HG03108 (cell line): ENCODE data around the gene CACNA1D.

Experiments used
- ATAC-seq: cut with Tn5 transposase; IDR thresholded peaks from one replicate; pipeline ENCODE4 v1.9.1; 2021; ENCODE audit warnings: moderate library complexity; ENCODE audit not compliant: unreplicated experiment

Gene CACNA1D

DNA sequence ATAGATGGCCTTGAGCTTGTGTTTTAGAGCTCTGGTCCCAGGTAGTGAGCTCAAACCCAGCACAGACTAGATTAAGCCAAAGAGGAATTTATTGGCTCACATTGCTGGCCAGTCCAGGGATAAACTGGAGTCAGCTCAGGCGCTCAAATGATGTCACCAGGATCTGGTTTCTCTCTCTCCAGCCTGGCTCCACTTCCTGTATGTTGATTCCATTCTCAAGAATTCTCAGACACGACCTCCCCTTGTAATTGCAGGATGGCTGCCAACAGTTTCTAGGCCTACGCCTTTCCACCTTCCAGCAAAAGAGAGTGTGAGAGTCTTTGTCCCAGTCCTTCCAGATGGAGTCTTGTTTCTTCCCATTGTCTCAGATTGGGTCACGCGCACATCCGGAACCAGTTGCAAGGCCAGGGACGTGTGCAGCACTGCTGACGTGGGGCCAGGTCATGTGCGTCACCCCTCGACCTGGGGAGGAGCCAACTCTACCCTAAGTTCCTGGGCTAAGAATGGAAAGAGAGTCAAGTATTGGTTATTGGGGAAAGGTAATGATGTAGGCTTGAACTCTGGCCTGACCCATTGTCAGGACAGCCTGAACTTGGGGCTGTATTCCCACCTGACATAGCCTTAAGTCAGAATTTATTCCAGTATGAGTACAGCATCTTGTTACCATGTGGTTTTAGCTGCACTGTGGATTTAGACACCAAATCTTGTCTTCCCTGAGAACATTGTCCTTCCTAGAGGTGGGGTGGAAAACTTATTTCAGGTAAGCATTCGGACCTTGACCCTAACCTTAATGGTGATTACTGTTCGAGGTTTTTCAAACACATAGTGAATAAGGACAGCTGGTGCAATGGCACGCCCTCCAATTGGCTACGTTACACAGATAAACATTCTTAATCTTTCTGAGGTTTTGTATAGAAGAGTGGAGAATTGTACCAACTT is 31.6 kb downstream of the CACNA1D start:
- no peak for ATAC-seq

DNA sequence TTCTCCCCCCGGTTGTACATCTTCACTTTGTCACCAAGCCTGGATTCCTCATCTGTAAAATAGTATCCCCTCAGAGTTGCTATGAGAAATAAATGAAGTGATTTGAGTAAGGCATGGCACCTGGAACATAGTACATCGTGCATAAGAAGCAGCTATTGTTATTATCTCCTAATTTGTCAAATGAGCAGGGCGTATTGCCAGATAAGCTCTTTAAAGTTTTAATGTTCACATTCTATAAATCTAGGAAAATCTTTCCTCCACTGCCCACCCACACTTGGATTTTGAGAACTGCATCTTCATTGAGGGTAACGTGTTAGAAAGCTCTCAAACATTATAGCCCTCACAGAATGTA is 32.3 kb downstream of the CACNA1D start:
- no peak for ATAC-seq

DNA sequence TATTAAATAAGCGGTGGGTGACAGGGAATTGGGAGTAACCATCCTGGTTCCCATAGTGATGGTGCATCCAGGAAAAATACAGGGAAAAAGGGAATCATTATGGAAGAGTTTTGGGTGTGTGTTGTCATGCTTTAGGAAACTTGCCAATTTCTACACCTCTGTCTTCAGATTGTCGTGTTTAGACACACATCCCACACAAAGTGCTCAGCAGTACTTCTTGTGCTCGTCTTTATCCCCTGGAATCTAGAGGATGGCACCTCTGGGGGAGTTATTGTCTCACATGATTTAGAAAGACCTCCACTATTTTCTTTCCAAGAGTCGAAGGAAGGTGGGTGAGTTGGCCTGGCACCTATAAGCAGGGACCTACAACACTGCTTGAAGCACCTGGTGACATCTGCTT is 35.8 kb downstream of the CACNA1D start:
- ATAC-seq: no peak

DNA sequence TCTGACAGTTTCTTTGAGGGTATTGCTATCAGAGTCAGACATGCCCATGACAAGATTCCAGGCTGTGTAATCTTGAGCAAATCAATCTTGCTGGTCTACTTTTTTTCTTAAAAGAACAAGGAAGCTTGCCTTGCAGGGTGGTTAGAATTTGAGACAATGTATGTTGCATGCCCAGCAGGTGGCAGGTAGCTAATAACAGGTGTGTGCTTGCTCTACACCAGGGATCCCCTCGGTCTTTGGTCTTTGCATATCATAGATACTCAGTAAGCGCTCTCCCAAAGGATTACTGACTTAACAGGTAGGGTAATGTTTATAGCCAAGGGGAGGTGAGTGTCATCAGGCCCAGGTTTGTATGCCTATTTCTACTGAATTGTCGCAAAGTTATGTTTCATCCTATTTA is 37.3 kb downstream of the CACNA1D start:
- ATAC-seq: no peak

DNA sequence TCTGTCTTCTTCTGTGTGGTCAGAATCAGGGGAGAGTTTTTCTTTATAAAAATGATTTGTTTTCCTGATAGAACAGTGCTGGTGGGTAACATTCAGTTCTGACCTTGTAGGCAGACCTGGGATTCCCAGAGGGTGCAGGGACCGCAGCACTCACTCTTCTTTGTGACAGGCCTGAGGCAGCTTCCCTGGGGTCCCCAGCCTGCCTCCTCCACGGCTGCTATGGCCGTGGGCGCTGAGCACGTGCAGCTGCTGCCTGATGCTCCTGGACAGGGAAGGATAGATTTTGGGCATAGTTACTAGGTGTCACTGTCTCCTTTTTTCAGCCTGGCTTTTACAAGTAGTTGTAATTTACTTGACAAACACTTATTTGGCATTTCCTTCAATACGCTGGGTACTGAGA is 39.1 kb downstream of the CACNA1D start:
- ATAC-seq: no peak

DNA sequence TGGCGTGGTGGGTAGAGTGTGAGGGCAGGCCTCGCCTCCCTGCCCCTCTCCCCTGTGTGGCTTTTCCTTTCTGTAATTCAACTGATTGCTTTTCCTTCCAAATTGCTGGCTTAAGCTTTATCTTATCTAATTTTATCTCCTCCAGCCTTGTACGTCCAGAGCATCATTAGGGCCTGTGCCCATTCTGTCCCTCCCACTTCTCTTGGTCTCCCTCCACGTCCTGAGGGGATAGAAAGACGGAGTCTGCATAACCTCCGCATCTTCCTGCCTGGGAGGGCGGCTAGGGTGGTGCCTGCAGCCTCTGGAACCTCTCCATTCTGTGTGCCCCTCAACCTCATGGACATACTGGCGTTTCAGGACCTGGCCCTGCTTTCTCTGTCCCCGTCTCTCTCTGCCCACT is 39.8 kb downstream of the CACNA1D start:
- no peak for ATAC-seq

DNA sequence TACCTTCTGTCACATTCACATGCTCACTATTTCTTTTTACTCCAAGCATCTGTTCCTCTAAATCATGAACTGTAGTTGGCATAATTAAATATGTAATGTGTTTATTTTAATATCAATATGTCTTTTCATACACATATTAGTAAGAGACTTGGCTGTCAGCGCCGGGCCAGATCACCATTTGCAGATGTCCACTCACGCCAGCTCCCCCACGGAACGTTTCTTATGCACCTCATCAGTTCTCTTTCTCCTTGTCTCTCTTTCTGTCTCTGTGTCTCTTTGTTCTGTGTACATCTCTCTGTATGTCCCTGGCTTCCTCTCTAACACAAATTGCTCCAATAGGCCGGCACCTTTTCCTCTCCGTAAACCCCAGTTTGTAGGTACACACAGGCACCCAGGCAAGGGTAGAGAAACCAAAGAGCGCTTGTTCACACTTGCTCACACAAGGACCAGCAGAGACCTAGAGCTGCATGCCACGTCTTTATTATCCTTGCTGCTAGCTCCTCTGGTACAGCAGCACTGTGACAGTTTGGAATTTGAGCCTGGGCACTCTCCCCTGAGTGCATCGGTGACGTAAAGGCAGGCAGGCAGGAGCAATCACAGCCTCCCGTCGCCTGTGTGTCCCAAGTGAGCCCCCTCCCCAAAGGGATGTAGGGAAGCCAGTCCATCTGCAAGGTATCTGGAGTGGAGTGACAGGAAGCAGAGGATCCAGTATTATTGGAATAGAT is 40.4 kb downstream of the CACNA1D start:
- no peak for ATAC-seq

DNA sequence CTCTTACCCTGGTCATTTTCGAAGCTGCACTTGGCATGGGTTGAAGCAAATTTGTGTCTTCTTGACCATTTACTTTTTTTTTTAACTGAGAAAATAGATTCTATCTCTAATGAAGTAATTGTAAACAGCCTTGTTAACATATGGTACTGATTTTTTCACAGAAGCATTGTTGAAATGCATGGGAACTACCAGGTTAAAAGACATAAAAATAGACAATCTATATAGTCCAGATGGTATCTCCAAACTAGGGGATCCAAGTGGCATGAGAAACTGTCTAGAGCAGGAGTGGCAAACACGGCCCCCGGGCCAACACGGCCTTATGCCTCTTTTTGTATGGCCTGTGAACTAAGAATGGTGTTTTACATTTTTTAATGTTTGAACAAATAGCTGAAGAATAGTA is 41.9 kb downstream of the CACNA1D start:
- no peak for ATAC-seq

DNA sequence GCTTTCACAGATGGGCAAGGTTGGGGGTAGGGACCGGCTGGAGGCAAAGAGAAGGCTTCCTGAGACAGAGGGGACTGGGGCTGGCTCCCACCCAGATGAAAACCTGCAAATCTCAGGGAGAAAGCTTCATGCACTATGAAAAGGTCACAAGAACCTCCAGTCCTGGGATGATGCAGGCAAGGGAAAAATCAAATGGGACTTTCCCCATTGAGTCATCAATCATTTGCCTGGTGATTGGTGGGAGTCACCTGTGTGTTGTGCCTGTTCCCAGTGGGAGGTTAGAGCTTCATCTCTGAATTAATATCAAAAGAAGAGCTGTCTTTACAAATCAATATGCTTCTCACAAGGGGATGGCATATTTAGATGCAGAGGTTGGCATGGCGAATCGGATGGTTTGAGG is 49.9 kb downstream of the CACNA1D start:
- no peak for ATAC-seq

DNA sequence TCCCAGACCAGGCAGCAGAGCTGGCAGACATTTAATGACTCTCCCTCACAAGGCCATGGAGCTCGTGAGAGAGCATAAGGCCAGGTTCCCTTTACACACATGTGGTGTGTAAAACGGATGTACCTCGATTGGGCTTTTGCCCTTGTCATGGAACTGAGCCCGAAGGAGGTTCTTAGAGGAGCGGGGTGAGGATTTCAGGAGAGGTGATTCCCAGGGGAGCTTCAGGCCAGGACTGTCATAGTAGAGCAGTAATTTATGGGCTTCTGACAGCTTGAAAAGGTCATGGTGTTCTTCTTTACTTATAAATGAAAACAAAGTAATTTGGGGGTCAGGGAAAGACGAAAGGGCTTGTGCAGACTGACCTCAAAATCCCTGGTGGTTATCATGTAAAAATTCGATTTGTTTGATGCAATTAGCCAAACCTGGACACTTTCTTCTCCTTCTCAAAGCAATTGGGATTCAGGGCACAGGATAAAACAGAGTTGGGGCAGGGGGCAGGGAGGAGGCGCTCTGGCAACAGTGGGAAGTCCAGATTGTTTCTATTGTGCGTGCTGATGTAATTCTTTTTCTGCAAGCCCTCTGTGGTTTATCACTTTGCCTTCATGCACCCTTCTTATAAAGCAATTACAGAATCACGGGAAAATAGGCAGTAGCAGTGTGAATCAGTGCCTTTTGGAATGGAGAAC is 51.0 kb downstream of the CACNA1D start:
- no peak for ATAC-seq

DNA sequence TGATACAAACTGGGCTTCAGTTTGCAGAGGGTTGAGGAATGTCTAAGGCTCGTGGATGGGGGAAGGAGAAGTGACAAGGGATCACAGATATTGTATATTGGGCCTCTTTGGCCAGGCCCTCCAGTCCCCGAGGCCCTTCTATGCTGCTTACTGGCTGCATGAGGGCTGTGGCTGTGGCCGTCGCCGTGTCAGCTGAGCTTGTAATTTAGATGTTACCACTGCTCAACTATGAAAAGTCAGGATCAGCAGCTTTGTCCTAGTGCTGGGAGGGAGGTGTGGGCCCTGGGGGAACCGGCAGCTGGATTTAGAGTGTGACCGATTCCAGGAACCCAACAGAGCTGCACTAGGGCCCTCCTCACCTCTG is 51.6 kb downstream of the CACNA1D start:
- ATAC-seq: no peak

DNA sequence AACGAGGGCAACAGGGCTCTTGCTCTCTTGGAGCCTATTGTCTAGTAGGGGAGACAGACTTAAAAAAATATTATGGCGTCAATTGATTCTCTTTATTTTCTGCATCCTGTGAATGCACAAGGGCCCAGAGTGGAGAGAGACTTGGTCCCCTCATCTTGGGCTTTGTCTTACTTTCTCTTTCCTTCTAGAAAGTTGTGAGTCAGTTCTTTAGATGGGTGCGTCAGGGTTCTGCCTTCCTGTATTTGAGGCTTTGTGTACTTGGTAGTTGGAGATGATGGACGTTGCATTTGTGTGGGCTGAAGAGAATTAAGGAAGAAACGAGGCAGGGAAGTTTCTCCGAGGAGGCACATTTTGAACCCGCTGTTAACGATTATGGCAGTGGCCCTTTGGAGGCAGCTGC is 52.9 kb downstream of the CACNA1D start:
- ATAC-seq: no peak

DNA sequence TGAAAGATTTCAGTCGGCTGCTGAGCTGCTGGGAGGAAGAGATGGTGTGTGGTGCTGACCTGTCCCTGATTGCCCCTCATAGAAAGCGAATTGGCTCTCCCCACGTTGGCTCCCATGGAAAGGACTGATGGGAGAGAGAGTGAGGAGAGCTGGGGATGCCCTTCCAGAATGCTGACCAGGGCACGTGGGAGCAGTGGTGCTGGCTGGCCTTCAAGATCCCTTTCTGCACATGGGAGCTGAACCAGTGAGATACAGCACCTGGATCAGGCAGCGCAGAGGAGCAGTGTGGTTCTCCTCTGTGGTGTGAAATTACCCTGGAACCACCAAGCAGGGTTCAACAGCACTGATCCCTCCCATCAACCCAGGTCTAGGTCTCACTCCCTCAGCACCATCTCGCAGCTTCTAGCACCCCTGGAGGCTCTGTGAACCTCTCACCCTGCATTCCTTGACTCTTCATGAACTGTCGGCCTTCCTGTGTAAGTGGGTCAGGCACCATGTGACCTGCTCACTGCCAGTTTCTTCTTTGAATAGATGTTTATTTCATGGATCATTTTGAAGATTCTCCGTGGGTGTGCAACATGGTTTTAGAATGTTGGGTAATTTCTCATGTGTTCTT is 55.7 kb downstream of the CACNA1D start:
- no peak for ATAC-seq

DNA sequence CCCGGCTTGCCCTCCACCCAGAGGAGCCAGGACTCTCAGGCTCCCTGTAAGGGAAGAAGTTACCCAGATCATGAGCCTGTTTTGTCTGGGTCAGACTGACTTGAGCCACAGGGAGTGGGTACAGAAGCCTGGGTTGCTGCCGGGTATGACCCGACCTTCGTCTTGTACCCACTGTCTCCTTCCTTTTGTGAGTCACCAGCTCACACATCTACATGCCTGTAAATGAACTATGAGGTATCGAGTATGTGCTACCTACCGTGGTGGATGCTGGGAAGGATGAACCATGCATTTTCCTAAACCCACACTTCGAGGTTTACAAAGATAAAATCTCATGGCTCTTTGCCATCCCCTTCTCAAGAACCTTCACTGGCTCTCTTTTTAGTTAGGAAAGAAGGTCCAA is 56.9 kb downstream of the CACNA1D start:
- ATAC-seq: no peak

DNA sequence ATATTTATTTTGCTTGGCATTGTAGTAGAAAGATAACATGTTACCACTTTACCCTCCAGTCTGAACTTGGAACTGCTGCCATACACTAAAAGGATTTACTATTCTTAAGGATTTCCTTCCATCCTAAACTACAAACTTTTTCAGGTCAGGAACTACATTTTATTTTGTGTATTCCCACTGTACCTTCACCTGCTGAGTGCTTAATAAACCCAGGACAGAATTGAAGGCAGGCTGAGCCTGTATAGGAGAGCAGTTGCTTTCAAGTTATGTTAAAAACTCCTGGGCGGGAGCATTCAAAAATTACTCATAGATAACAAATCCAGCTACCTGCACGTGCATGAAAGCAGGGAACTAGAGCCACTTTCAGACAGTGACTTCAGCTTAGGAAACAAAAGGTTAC is 58.3 kb downstream of the CACNA1D start:
- ATAC-seq: no peak

DNA sequence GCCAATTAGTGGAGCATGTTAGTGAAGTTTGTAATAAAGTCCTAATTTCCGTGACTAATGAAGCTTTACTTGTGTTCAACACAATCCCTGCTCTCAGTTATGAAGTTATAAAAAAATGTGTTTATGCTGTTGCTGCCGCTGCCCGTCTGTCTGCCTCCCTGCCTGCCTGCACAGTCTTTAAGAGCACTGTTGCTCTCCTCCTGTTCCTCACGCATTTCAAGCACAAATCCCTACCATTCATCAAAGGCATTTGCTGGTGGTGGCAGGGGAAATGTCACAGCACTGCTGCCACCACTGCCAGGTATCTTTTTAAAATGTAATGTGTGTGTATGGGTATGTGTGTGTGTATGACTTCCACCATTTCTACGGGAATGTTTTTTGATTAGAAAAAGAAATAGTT is 58.8 kb downstream of the CACNA1D start:
- ATAC-seq: no peak

DNA sequence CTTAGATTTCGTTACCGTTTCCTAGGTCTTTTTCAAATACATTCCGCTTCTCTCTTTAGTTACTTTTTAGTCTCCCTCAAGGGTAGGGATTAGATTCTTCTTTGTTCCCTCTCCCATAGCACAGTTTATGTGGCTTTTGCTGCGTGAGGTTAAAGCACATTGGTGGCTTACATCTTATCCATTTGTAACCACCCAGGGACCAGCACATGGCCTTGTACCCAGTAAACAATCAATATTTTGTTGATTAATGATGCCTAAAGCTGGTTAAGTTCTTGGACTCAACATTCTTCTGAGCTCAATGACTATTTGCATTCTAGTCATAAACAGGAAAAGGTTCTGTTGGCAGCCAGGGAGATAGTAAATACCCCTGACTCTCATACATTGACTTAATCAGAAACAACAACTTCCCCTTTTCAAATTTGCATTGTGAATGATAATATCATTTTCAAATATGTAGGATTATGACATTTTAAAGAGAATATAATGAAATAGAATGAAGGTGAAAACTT is 60.2 kb downstream of the CACNA1D start:
- peak; percentile 81 for ATAC-seq

DNA sequence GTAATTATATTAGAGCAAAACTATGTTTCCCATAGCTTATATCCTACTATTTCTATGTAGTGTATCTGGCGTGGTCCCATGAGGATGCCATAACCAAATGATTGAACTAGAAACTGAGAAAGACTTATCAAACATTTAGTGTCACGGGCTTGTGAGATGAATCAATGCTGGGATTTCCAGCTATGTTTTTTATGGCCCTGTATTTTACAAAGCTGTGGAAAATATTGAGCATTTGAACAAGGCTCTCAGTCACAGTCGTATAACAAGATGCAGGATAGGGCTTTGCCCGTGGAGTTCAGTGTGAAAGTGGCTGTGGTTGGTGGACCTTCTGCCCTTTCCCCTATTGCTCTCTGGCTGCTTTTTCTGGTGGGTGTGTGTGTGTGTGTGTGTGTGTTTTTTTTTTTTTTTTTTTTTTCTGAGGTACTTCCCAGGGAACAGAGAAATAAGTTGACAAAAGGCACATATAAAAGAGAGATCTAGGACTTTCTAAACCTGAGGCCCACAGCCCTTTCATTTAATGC is 60.7 kb downstream of the CACNA1D start:
- peak; percentile 67 for ATAC-seq

DNA sequence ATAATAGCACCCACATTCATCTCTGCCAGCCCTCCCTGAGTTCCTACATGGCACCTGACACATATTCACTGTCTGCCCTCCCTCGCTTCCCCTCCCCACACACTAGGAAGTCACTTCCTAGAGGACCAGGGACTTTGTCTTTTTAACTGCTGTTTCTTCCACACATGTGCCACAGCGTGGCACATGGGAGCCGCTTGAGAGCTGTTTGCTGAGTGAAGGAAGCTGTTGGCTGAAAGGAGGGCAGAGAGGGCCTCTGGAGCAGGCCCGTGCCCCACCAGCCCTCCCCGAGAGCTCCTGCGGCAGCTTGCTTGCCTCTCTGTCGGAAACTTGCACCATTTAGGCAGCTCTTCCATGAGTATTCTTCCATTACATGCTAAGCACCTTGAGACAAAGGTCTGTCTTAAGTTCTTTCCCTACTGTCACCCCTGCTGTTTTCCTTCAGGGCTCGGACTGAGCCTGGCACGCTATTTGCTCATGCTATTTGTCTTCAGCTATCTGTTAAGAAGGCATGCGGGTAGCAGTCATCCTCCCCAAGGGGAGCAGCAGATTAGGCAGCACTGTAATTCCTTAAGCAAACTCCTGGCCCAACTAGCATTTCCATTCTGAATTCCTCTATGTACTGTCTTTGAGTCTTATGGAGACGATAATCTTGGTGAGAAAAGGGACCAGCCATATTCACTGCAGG is 72.2 kb downstream of the CACNA1D start:
- ATAC-seq: no peak

DNA sequence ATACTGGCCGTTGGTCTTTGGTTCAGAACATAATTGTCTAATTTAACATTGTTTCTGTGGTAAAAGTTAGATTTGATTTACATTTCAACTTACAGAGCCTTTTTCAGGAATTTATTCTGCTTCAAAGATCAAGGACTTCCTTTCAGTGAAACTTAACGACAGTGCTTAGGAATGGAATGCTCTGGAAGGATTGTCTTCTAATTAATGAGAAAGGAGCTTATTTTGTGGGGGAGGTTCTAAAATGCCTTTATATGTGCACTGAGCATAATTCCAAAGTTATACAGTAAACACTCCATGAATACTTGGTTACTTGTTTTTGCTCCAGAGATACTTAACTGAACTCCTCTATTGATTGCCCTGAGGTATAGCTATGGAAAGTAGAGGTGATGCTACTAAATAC is 75.7 kb downstream of the CACNA1D start:
- no peak for ATAC-seq
